Right renal cortex interstitium (tissue), 3 donors: ENCODE results near the gene CLN6. TPM values are rescaled to one million over a fixed set of nuclear protein-coding genes. Genes with fewer than 3 reads are reported as not detected.
"Not testable (repeated sequence)": the region's sequence is repeated elsewhere in the genome, so short reads cannot be mapped to it uniquely, and the experiment has no call there.

Experiments
- DNase-seq, 3 donors: peaks; one replicate each; pipeline ENCODE4 v3.0.0-alpha.2; 2013; ENCODE audit warnings: low read depth in 3 of 3, low spot score in 2 of 3
- polyA plus RNA-seq, 3 donors: library from polyadenylated mRNA; unstranded; fragments of 120-200 nt; gene quantifications; one replicate each; pipeline ENCODE4 v1.2.1, GENCODE V29; 2013; ENCODE audit not compliant: insufficient read length in 3 of 3

Gene CLN6
- polyA plus RNA-seq, 3 donors, result 32.8 to 37.1 (median 33.6) TPM

DNA sequence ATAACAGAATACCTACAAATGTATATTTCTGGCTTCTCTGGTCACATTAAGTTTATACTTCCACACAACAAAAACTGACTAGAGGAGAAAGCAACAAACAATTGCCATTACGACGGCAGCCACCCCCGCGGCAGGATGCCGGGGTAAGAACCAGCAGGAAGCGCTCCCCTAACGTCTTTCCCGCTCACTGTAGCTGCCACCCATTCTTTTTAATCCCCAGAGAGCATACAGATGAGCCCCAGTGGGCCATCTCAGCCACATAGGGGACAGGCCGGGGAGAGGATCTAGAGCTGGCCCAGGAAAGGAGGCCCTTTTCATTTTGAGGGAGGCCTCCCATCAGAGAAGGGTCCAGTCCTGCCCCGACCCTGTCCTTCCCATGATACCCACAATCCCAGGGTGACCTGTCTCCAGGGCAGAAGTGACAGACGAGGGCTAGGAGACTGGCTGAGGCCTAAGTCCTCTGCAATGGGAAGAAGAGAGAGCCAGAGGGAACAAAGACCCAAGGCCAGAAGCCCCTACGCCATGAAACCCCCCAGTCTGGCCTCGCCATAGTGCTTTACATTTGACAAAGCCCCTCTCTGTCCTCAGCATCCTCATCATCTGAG is 20.8 kb downstream of the CLN6 start:
- DNase-seq, result no peak

DNA sequence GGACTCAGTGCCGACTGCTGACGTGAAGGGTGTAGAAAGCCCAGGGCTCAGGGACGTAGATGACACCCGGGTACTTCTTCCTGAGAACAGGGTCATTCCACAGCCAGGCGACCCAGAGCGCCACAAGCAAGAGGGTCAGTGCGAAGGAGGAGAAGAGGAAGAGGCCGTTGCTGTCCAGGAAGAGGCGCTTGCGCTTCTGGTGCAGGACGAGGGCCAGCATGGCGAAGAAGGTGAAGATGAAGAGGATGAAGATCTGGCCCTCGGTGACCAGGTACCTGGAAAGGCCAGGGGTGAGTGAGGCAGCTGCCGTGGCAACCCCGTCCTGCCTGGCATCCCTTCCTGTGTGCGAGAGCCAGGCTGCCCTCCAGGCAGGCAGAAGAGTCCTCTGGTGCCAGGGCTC is 21.4 kb downstream of the CLN6 start:
- DNase-seq, result no peak

DNA sequence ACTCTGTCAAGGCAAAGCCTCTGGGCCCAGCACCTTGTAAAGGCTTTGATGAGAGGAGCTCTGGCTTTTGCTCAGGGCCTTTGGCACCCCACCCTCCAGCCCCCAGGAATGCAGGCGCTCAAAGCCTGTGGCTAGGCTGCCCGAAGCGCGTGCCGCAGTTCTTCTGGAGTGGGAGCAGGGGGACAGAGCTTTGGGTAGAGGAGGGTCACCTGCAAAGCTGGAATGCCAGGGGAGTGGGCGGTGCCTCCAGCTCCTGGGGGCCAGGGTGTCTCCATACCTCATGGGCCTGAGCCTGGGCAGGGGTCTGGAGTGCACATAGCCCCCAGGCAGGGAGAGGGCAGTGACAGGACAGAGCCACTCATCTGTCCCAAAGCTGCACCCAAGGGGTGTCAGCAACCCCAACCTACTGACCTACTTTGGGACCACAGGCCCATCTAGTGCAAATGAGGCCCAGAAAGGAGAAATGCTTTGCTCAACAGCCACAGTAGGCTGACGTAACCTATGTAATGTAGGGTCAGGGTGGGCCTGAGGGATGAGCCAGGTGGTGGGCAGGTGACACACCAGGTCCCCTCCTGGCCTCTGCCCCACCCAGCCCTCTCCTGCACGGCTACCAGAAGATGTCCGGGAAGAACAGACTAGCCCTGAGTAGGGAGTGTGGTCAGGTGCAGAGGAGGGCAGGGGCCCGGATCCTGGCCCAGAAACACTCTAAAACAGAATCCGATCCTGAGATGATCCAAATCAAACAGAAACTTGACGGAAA is 22.2 kb downstream of the CLN6 start:
- no peak for DNase-seq

DNA sequence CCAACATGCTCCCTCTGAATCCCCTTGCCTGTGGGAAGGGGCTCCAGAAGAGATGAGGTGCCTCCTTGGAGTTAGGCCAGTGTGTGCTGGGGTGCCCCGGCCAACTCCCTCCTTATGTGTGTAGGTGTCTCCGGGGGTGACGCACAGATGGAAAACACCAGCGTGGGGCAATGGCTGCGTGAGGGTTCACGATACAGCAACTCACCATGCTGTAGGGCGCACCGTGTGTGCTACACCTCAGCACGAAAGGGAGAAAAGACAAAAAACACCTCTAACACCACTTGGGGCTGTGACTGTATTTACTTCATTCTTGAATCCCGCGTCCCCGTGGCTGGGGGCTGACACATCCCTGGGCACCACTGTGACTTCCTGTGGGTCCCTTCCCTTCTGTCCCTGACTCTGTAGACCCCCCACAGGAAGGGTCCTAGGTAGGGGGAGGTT is 22.8 kb downstream of the CLN6 start:
- no peak for DNase-seq

DNA sequence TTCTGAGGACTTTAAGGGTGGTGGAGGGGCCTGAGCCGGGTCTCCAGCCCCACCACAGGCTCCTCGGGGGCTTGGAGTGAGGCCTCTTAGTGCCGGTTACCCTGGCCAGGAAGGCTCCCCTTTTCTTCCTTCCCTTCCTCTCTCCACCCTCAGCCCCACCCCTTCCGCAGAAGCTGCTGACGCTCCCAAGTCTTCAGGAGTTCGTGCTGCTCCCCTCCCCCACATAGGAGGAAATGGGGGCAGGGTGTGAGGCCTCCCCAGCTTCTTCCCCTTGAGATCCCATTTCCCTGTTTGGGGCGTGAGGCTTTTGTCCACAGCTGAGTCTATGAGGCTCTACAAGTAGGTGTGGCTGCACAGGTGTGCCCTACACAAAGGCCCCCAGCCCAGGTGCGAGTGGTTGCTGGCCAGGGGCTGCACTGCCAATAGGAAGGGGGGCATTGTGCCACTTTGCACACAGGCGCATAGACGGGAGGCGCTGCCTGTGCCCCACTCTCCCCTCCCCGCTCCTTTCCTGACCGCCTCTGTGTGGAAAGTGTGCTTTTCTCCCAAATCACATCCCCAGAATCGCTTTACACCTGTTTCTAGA is 23.5 kb downstream of the CLN6 start:
- no peak for DNase-seq

DNA sequence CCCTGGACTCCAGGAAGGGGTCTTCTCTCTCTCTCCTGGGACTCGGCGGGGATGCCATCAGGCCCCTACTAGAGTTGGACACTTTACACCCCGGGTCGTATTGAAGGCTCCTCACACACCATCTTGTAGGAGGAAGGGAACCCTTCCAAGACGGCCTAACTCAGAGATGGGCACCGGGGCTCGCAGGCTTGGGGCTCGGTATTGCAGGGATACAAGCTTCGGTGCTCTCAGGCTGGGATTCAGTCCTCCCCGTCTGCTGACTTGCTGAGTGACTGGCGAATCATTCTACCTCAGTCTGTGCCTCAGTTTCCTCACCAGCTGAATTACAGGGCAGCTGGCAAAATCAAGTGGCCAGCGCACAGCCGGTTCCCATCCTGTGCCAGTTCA is 24.0 kb downstream of the CLN6 start:
- DNase-seq, result no peak

DNA sequence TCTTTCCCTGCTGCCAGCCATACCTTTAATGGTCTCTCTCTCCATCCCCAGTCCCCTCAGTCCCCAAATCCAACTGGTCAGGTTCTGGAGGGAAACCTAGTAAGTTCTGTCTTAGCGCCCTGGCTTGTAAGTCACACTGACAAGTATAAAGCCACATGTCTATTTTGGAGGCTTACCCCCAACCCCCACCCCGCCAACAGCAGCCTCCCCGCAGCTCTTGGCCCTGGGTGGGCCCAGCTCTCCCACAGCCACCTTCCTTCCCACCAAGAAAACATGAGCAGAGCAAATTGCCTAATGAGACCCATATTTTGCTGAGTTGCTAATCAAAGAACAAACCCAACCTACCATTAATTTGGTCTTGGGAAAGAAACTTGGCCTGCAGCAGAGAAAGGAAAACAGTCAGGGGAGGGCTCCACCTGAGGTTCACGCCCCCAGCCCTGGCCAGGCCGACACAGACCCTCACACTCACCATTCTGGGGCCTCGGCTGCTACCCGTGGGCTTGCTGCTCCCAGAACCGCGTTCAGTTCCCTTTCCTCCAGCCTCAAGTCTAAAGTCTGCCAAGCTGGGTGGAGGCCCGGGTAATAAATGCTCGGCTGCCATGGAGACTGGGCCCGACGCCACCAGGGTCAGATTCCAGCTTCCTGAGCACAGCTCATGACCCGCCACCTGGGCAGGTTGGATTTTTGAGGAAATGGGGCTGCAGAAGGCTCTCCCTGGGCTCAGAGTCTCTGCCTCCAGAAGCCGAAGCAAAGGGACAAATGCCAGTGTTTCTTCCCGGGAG is 24.6 kb downstream of the CLN6 start, which contains the start of gene CALML4:
Gene CALML4 (minus strand): TSS at position 557 of the 782 bp plus-strand sequence. CDS start 85 bp downstream, at position 472.
- DNase-seq, result peak in 2 of 3 donors; percentile 53 to 64

DNA sequence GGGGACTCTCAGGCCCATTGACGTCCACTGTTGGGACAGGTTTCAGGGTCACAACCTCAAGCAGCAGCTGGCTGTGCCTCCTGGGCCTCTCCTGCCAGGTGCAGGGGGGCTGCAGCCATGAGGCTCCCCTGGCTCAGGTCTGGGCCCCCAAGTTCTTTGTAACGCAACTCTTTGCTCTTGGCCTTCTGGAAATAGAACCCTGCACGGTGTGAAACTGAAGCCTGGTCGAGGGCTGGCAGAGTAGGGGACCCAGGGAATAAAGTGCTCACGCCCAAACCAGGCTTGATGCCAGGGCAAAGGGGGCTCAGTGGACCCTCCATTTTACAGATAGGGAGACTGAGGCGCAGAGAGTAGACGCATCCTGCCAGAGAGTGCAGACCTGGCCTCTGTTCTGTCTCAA is 25.2 kb downstream of the CLN6 start:
- DNase-seq, result no peak

DNA sequence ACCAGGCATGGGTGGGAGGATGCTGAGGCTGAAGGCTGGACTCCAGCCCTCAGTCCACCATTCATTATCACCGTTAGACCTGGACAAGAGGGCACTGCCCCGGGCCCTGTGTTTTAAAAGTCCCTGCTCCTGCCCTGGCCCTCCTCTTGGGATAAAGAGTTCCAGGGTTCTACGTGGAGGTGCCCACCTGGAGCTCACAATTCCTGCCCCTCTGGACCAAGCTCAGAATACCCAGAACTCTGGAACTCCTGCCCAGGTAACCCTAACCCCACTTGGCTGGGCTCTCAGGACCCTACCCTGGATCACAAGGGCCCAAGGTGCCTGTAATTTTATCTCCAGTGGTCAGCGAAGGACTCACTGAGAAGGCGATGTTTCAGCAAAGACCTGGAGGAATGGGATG is 25.6 kb downstream of the CLN6 start:
- DNase-seq, result no peak

DNA sequence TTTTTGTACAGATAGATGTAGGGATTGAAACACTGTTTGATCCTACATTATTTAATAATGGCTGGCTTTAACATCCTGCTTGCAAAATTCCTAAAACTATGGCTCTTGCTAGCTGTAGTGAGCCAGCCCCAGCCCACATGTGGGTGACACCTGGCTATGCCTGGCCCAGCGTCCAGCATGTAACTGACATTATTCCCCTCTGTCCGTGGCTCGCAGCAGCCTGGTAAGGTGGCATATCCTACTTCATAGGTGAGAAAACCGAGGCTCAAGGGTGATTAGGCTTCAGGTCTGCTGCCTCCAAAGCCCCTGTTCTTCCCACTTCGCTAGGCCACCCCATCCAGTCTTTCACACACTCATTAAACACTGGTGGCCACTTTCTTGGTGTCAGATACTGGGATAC is 26.0 kb downstream of the CLN6 start:
- no peak for DNase-seq

DNA sequence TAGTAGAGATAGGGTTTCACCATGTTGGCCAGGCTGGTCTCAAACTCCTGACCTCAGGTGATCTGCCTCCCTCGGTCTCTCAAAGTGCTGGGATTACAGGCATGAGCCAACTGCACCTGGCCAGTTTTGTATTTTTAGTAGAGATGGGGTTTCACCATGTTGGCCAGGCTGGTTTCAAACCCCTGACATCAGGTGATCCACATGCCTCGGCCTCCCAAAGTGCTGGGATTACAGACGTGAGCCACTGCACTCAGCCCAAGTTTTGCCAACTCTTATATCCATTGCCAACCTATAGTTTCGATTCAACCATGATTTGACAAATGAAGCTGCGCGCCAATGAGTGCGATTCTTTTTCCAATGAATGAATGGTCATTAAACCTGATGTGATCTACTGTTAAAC is 26.5 kb downstream of the CLN6 start:
- not testable (repeated sequence) for DNase-seq

DNA sequence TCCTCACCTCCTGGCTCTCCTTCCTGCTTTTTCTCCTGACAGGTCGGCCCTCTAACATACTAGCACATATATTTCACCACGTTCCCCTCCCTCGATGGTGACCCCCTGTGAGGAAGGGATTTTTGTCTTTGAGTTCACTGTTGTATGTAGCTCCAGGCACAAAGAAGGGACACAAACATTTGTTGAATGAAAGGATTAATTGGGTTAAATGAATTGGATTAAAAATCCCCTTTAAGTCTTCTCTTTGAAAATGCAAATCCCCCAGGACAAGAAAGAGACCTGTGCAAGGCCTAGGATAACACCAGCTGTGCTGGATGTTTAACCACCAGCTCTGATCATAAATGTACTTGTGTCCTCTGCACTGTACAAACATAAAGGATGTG is 27.7 kb downstream of the CLN6 start:
- no peak for DNase-seq

DNA sequence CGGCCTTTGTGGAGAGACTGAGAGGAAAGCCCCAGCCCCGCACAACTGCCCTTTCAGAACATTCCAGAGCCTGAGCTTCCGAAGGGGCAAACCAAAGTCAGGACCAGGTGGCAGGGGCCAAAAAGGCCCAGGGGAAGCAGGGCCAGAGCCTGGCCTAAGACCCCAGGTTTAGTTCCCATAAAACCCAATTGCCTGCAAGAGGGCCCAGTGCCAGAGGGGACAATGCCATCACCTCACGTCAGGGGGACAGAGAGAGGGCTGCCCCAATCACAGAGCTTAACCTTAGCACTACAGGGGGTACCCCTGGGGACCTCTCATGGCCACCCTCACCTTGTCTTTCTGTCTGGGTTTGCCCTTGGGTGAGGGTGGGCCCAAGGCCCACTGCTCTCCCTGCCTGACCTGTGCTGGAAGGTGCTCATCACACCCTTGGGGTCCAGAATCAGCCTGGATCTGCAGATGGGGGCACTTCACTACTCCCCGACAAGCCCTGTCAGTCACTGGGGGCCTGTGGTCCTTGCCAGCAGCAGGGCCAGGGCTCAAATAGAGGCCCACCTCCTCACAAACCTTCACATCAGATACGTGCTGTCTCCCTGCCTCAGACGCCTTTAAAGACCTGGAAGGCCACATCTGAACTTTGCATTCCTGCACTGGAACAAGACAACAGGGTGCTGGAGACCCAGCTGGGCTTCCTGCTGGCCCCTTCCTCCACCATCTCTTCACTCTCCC is 28.2 kb downstream of the CLN6 start:
- DNase-seq, result no peak

DNA sequence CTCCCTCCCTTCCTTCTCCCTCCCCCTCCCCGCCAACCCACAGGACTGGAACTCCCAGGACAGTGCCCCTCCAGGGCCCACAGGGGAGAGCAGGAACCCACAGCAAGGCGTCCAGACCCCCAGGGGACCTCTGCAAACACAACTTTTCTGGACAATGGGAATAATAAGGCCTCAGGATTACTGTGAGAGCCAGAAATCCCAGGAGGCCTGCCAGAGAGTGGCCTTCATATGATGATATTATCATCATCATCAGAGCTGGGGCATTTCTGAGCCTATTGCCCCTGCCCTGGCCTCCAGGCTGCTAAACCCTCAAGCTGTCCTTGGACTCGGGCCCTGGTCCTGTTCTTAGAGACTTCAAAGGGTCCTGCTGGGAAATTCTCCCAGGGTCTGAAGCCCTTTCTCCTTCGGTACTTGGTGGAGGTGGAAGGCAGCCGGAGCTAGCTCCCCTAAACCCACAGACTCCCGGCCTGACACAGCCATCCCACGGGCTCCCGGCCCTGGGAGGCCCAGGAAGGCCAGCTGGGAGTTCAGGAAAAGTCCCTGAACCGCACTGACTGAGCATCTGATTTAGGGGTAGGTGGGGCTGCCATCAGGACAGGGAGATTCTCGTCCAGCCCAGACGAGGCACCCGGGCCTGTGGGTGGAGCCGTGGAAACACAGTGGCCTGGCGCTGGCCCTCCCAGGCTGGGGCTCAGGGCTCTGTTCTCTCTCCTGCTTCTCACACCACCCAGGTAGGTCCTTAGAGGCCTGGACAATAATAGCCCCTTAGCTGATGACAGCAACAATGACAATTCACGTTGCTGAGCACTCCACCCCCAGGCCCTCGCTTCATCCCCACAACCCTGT is 29.3 kb downstream of the CLN6 start:
- no peak for DNase-seq

DNA sequence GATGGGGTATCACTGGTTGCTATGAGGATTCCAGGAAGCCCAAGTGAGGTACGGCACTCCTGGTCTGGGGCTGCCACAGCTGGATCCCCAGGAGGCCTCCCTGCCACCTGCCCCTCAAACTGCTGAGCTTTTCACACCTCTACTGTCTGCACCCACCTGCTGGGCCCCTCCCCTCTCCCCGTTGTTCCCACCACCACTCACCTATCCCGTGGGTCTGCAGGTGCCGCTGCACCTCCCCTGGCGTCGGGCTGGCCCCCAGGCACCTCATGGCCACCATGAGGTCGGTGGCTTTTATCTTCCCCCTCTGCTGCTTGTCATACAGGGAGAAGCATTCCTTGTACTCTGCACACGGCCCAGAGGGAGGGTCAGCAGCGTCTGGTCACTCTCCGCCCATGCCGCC is 30.2 kb downstream of the CLN6 start:
- DNase-seq, result no peak

DNA sequence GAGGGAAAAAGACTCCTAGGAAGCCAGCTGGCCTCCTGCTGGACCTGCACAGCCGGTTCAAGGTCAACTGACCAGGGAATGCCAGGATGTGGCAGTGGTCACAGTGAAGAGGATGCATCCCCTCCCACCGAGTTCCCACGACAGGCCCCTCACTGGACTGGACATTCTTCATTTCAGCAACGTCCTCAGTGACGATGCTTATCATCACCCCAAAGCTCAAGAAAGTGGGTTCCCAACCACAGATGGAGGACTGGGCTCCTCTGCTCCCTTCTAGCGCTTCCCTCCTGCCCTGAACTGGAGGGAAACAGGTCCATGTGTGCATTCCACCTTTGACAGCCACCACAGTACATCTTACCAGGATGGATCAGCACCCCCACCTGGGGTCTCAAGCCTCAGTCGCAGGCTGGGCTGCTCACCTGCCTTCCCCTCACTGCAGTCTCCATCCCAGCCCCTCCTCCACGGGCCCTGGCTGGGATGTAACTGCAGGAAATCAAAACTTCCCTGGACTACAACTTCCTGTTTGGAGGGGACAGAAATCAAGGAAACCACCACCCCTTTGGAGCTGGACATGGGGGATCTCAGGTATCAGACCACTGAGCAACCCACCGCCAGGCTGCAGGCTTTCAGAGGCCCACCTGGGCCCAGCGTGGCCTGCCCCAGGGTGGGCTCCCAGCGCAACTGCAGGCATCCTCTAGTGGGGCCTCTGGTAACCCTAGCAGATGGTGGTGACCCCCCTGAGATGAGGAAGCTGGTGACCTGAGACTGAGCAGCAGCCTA is 31.7 kb downstream of the CLN6 start:
- no peak for DNase-seq

DNA sequence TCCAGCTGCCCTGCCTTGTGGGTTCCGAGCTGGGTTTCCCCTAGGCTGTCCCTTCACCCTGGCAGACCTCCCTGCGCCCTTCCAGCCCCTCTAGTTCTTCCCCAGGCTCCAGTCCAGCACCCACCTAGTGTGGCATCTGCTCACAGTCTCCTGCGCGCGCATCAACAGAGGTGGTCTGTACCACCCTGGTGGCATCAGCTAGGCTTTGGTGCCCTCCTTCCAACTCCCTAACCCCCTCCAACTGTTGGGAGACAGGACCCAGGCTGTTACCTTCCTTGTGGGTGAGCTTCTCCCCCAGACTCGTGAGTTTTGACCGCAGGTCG is 32.4 kb downstream of the CLN6 start:
- no peak for DNase-seq

DNA sequence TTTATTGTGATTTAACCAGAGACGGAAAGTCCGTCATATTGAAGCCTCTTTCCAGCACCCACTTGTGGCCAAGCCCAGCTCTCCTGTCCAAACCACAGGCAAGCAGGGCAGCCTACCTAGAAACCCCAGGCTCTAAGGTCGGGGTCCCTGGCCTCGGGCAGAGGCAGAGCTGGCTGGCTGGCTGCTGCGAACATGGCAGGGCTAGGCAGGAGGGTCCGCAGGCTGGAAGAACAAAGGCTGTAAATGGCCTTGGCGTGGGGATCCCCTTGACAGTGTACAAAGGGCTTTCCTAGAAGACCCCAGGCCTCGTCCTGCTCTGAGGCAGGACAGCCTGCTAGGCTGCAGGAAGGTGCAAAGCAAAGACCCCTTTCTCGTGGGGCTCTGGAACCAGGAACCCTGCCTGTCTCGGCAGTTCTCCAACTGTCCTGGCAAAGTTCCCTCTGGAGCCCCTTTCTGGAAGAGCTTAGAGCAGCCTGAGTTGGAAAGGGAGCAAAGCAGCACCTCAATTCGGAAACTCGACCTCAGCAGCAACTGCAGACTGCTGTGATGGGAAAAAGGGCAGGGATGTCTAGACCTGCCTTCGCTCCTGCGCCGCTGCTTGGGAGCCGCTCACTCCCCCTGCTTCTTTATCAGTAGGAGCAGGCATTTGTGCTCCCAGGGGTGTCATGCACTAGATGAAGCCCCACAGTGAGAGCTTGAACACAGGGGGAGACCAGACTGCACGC is 32.9 kb downstream of the CLN6 start:
- no peak for DNase-seq
